SK-N-SH treated with all-trans-retinoic acid at 6 μM for 48 hours (cell line): ENCODE results near the gene FAM234A.

Experiments used
- ATAC-seq: fragments of 200-7000 bp; cut with Tn5 transposase; 3 replicates; pipeline ENCODE4 v1.9.1; 2020; ENCODE audit warnings: mild to moderate bottlenecking, moderate library complexity
- ARNTL ChIP-seq: fragments of 450-650 bp; formaldehyde crosslinking; IDR thresholded peaks from 2 replicates; pipeline ENCODE4 v1.5.0; 2020; ENCODE audit warnings: low read depth, mild to moderate bottlenecking, moderate library complexity, borderline replicate concordance
- BACH2 ChIP-seq: fragments of 250-450 bp; sonication (Bioruptor Pico); IDR thresholded peaks from 2 replicates; pipeline ENCODE4 v1.9.0; 2021; ENCODE audit warnings: mild to moderate bottlenecking, borderline replicate concordance
- CREB5 ChIP-seq: fragments of 250-450 bp; sonication (Bioruptor Pico); IDR thresholded peaks from 2 replicates; pipeline ENCODE4 v1.5.1; 2020; ENCODE audit warnings: low read depth, mild to moderate bottlenecking, moderate library complexity
- CSDC2 ChIP-seq: fragments of 250-450 bp; sonication (Bioruptor Pico); IDR thresholded peaks from 2 replicates; pipeline ENCODE4 v1.5.0; 2020; ENCODE audit warnings: mild to moderate bottlenecking, moderate library complexity
- ESRRG ChIP-seq: fragments of 250-450 bp; sonication (Bioruptor Pico); IDR thresholded peaks from 2 replicates; pipeline ENCODE4 v1.6.1; 2021; ENCODE audit warnings: mild to moderate bottlenecking
- GLIS3 ChIP-seq: fragments of 250-450 bp; sonication (Bioruptor Pico); IDR thresholded peaks from 2 replicates; pipeline ENCODE4 v1.5.0; 2020; ENCODE audit warnings: mild to moderate bottlenecking, moderate library complexity
- ISL1 ChIP-seq: fragments of 250-450 bp; sonication (Bioruptor Pico); IDR thresholded peaks from 2 replicates; pipeline ENCODE4 v2.1.2; 2022; ENCODE audit warnings: mild to moderate bottlenecking, moderate library complexity
- OSR1 ChIP-seq: fragments of 250-450 bp; sonication (Bioruptor Pico); IDR thresholded peaks from 2 replicates; pipeline ENCODE4 v1.8.0; 2022; ENCODE audit warnings: moderate library complexity, mild to moderate bottlenecking, inconsistent platforms
- RARB ChIP-seq: fragments of 250-450 bp; sonication (Bioruptor Pico); IDR thresholded peaks from 2 replicates; pipeline ENCODE4 v1.8.0; 2021; ENCODE audit warnings: mild to moderate bottlenecking, moderate library complexity
- SNAI2 ChIP-seq: fragments of 250-450 bp; sonication (Bioruptor Pico); IDR thresholded peaks from 2 replicates; pipeline ENCODE4 v1.5.0; 2020; ENCODE audit warnings: mild to moderate bottlenecking, moderate library complexity
- TCF4 ChIP-seq: fragments of 250-450 bp; sonication (Bioruptor Pico); IDR thresholded peaks from 2 replicates; pipeline ENCODE4 v1.8.0; 2021; ENCODE audit warnings: mild to moderate bottlenecking, moderate library complexity, borderline replicate concordance
- TOX ChIP-seq: fragments of 250-450 bp; sonication (Bioruptor Pico); IDR thresholded peaks from 2 replicates; pipeline ENCODE4 v1.8.0; 2021; ENCODE audit warnings: mild to moderate bottlenecking, moderate library complexity, borderline replicate concordance
- ZC3H10 ChIP-seq: fragments of 250-450 bp; sonication (Bioruptor Pico); IDR thresholded peaks from 2 replicates; pipeline ENCODE4 v1.5.1; 2021; ENCODE audit warnings: mild to moderate bottlenecking, moderate library complexity
- ZFP3 ChIP-seq: fragments of 250-450 bp; sonication (Bioruptor Pico); IDR thresholded peaks from 2 replicates; pipeline ENCODE4 v1.5.0; 2020; ENCODE audit warnings: mild to moderate bottlenecking, moderate library complexity
- ZFP30 ChIP-seq: fragments of 450-650 bp; formaldehyde crosslinking; IDR thresholded peaks from 2 replicates; pipeline ENCODE4 v1.5.0; 2022; ENCODE audit warnings: mild to moderate bottlenecking, moderate library complexity
- ZNF565 ChIP-seq: fragments of 450-650 bp; formaldehyde crosslinking; conservative IDR thresholded peaks from 2 replicates; pipeline ENCODE4 v1.5.0; 2020; ENCODE audit warnings: low read depth, mild to moderate bottlenecking, moderate library complexity
- ZNF70 ChIP-seq: fragments of 450-650 bp; formaldehyde crosslinking; IDR thresholded peaks from 2 replicates; pipeline ENCODE4 v1.5.0; 2020; ENCODE audit warnings: mild to moderate bottlenecking, moderate library complexity
- ZNF8 ChIP-seq: fragments of 450-650 bp; formaldehyde crosslinking; IDR thresholded peaks from 2 replicates; pipeline ENCODE4 v1.5.0; 2020; ENCODE audit warnings: mild to moderate bottlenecking, moderate library complexity
- TF ChIP-seq, protein P1 (sequence below): fragments of 250-450 bp; sonication (Bioruptor Pico); IDR thresholded peaks from 2 replicates; pipeline ENCODE4 v1.8.0; 2021; ENCODE audit warnings: low read depth, mild to moderate bottlenecking, moderate library complexity, borderline replicate concordance
- TF ChIP-seq, protein P2 (sequence below): fragments of 250-450 bp; sonication (Bioruptor Pico); IDR thresholded peaks from 2 replicates; pipeline ENCODE4 v1.8.0; 2020; ENCODE audit warnings: mild to moderate bottlenecking, moderate library complexity, borderline replicate concordance
- TF ChIP-seq, protein P3 (sequence below): fragments of 250-450 bp; sonication (Bioruptor Pico); IDR thresholded peaks from 2 replicates; pipeline ENCODE4 v1.5.1; 2021; ENCODE audit warnings: mild to moderate bottlenecking, moderate library complexity

FAM234A gene

GRCh38 chr16:273547-274421 lies 39.2 kb downstream of the FAM234A start:
- no peak for ATAC-seq
- TF ChIP-seq, protein P1, sequence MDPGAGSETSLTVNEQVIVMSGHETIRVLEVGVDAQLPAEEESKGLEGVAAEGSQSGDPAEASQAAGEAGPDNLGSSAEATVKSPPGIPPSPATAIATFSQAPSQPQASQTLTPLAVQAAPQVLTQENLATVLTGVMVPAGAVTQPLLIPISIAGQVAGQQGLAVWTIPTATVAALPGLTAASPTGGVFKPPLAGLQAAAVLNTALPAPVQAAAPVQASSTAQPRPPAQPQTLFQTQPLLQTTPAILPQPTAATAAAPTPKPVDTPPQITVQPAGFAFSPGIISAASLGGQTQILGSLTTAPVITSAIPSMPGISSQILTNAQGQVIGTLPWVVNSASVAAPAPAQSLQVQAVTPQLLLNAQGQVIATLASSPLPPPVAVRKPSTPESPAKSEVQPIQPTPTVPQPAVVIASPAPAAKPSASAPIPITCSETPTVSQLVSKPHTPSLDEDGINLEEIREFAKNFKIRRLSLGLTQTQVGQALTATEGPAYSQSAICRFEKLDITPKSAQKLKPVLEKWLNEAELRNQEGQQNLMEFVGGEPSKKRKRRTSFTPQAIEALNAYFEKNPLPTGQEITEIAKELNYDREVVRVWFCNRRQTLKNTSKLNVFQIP (CRISPR knock-in tag), result no peak
- TF ChIP-seq, protein P2, sequence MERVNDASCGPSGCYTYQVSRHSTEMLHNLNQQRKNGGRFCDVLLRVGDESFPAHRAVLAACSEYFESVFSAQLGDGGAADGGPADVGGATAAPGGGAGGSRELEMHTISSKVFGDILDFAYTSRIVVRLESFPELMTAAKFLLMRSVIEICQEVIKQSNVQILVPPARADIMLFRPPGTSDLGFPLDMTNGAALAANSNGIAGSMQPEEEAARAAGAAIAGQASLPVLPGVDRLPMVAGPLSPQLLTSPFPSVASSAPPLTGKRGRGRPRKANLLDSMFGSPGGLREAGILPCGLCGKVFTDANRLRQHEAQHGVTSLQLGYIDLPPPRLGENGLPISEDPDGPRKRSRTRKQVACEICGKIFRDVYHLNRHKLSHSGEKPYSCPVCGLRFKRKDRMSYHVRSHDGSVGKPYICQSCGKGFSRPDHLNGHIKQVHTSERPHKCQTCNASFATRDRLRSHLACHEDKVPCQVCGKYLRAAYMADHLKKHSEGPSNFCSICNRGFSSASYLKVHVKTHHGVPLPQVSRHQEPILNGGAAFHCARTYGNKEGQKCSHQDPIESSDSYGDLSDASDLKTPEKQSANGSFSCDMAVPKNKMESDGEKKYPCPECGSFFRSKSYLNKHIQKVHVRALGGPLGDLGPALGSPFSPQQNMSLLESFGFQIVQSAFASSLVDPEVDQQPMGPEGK (CRISPR knock-in tag), result no peak
- no peak for TF ChIP-seq CREB5 (CRISPR knock-in tag)
- no peak for TF ChIP-seq ZNF8 (CRISPR knock-in tag)
- no peak for TF ChIP-seq ARNTL (CRISPR knock-in tag)
- TF ChIP-seq OSR1 (CRISPR knock-in tag), result no peak
- no peak for TF ChIP-seq ZNF565
- TF ChIP-seq ZNF70 (CRISPR knock-in tag), result no peak
- no peak for TF ChIP-seq CSDC2 (CRISPR knock-in tag)
- no peak for TF ChIP-seq ESRRG (CRISPR knock-in tag)
- TF ChIP-seq RARB, result no peak
- no peak for TF ChIP-seq GLIS3 (CRISPR knock-in tag)
- TF ChIP-seq TCF4 (CRISPR knock-in tag), result no peak
- no peak for TF ChIP-seq ZFP30 (CRISPR knock-in tag)
- TF ChIP-seq ISL1 (CRISPR knock-in tag), result no peak
- TF ChIP-seq ZC3H10, result no peak
- TF ChIP-seq, all 23 proteins: peak for 0

DNA sequence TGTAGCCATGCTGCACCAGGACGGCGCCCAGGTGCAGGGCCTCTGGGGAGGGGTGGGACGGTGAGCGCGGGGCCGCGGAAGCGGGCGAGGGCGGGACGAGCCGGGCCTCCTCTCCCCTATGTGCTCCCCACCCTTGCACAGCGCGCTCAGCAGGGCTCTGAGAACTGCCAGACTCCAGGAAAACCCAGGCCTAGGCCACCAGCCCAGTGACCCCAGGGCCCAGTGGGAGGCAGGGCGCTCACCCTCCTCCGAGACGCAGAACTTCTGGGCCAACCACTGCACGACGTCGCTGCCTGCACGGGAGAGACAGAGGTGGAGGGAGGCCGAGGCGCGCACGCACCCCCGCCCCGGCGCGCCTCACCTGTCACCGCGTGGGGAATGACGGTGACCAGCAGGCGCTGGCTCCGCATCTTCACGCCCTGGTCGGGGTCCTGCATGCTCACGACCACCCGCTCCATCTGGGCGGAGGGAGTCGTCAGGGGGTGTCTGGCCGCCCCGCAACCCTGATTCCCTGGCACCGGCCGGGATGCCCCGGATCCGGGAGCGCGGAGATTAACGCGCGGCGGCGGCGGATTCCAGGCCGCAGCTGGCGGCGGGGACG lies 40.5 kb downstream of the FAM234A start:
- TF ChIP-seq TOX (CRISPR knock-in tag), result no peak
- TF ChIP-seq SNAI2 (CRISPR knock-in tag), result no peak
- TF ChIP-seq, protein P2 (CRISPR knock-in tag), result no peak
- TF ChIP-seq ARNTL (CRISPR knock-in tag), result no peak
- TF ChIP-seq ZNF8 (CRISPR knock-in tag), result no peak
- no peak for TF ChIP-seq ZFP3 (CRISPR knock-in tag)
- no peak for TF ChIP-seq CSDC2 (CRISPR knock-in tag)
- TF ChIP-seq, protein P3, sequence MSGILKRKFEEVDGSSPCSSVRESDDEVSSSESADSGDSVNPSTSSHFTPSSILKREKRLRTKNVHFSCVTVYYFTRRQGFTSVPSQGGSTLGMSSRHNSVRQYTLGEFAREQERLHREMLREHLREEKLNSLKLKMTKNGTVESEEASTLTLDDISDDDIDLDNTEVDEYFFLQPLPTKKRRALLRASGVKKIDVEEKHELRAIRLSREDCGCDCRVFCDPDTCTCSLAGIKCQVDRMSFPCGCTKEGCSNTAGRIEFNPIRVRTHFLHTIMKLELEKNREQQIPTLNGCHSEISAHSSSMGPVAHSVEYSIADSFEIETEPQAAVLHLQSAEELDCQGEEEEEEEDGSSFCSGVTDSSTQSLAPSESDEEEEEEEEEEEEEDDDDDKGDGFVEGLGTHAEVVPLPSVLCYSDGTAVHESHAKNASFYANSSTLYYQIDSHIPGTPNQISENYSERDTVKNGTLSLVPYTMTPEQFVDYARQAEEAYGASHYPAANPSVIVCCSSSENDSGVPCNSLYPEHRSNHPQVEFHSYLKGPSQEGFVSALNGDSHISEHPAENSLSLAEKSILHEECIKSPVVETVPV, result no peak
- TF ChIP-seq ISL1 (CRISPR knock-in tag), result no peak
- no peak for ATAC-seq

DNA sequence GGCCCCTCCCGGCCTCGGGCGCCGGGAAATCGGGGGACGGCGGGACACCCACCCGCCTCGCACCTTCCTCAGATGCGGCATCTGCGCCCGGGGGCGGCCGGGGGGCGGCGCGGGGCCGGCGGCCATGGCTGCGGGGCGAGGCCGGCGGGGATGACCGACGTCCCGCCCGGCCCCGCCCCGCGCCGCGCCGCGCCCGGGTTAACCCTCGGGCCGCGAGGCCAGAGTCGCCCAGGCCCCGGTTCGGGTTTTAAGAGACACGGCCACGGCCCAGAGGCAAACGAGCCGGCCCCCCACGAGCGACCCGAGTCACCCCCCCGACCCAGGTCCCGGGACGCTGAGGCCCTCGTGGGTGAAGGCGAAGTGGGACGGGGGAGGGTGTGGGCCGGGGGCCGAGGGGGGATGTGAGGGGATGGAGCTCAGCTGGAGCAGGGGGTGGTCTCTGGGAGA lies 41.2 kb downstream of the FAM234A start, which contains the start of gene RGS11:
TSS of gene RGS11 (minus strand) at position 159 of the 447 bp plus-strand sequence. CDS start at position 126, 33 bp downstream.
- ATAC-seq, result peak; percentile 43
- TF ChIP-seq CREB5 (CRISPR knock-in tag), result no peak
- TF ChIP-seq OSR1 (CRISPR knock-in tag), result no peak
- no peak for TF ChIP-seq SNAI2 (CRISPR knock-in tag)
- no peak for TF ChIP-seq ISL1 (CRISPR knock-in tag)
- TF ChIP-seq BACH2, result no peak
- no peak for TF ChIP-seq RARB
- TF ChIP-seq, protein P2 (CRISPR knock-in tag), result no peak
- no peak for TF ChIP-seq ARNTL (CRISPR knock-in tag)
- TF ChIP-seq ZC3H10, result no peak
- TF ChIP-seq ZFP30 (CRISPR knock-in tag), result no peak
- no peak for TF ChIP-seq TOX (CRISPR knock-in tag)
- TF ChIP-seq ZFP3 (CRISPR knock-in tag), result no peak
- no peak for TF ChIP-seq GLIS3 (CRISPR knock-in tag)
